Measurements from ENCODE around the gene ADRA1B.

Gene ADRA1B

DNA sequence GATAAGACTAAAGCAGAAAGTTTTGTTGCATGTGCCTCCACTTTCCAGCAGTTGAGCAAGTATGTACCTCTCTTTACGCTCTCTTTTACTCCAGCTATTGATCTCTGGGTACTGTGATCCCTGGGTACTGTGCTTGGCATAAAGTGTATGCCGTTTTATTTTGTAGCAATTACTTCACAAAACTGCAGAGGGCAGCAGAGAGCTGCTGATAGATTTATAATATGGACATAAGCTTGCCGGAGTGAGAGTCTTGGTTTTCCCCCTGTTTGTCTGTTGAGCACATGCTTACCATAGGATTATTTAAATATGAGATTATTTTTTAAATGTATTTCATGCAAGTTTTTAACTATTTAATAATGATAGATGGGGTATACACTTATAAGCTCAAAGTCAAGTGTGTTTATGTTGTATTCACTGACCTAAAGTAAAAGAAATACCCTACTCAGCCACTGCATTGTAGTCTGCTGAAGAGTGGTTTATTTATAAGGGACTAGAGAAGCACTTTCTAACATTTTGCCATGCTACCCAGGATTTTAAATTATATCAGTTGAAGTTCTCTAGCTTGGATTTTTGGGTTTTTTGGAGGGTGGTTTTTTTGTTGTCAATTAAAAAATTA is 105.7 kb downstream of the ADRA1B start:
- DNase-seq = peak; percentile 7
